HL-60 (cell line): ENCODE measurements around the gene DPP6.
A peak's percentile ranks its signal among the peaks of the same experiment; 100 is the strongest.

ENCODE experiments used
- CTCF ChIP-seq: IDR thresholded peaks from one replicate; pipeline ENCODE4 v1.5.1; 2011; ENCODE audit warnings: low read length, control low read depth, inconsistent platforms; ENCODE audit not compliant: insufficient read depth
- POLR2AphosphoS5 ChIP-seq: IDR thresholded peaks from 2 replicates; pipeline ENCODE4 v1.6.1; 2012; ENCODE audit warnings: low read depth
- SPI1 ChIP-seq: IDR thresholded peaks from 2 replicates; pipeline ENCODE4 v1.6.1; 2012; ENCODE audit warnings: low read depth, mild to moderate bottlenecking, borderline replicate concordance

GRCh38 chr7:154436560-154436959 lies 384.4 kb downstream of the DPP6 start:
- TF ChIP-seq CTCF (no peak), POLR2AphosphoS5 (no peak), SPI1 (peak; percentile 54)
